GM21717 (cell line): ENCODE measurements around the gene AP4S1.

Experiments used
- ATAC-seq: cut with Tn5 transposase; IDR thresholded peaks from one replicate; pipeline ENCODE4 v1.9.1; 2021; ENCODE audit warnings: mild to moderate bottlenecking, moderate library complexity; ENCODE audit not compliant: unreplicated experiment

AP4S1 gene

DNA sequence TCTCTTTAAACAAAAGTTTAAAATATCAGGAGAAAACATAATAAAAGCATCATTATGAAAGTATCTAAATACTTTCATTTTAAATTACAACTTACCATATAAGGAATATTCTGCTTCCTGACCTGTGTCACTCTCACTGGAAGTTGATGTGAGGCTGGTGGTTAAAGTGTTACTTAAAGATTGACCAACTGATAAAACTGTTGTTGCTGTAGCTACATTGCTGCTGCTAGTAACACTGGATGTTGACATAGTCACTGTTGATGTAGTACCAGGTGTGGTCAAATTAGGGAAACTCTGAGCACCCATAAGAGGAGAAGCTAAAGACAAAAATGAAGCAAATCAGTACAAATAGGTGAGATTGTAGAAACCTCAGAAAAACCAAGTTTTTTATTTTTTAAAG, 102.2 kb downstream of the AP4S1 start:
- ATAC-seq, result no peak

DNA sequence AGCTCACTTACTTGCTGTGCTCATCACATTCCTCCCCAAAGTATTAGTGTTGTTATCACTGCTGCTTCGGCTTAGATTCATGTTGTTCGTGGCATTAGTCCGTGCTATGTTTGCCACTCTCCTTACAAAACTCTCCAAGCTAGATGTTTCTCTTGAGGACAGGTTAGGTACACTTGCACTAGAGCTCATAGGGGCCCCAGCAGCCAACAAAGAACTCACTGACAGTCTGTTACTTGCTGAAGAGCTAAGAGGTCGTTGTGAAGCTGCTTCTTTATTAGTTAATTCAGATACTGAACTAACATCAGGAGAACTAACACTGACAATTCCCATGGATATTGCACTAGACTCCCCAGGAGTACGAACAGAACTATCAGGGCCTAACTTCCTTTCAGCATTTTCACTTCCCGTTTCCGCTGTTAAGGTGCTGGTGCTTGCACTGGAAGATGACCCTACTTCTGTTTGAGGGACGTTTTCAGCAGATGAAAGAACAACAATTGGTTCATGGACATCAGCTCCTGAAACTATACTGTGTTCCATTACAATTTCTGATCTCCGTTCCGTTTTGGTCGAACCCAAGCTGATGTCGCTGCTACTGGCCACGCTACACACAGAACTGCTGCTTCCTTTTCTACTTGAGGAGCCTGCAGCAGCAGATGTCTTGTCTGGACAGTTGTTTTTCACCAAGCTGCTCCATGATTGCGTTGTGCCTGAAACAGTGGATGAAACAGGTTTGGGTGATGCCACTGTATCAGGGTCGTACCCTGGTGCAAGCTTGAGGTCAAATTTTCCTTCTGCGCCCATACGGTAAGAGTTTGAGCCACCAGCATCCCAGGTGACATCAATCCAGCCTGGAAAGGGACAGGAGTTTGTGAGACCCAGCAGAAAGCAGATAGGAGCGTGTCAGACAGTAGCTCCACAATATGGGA, 103.4 kb downstream of the AP4S1 start:
- ATAC-seq, result no peak

DNA sequence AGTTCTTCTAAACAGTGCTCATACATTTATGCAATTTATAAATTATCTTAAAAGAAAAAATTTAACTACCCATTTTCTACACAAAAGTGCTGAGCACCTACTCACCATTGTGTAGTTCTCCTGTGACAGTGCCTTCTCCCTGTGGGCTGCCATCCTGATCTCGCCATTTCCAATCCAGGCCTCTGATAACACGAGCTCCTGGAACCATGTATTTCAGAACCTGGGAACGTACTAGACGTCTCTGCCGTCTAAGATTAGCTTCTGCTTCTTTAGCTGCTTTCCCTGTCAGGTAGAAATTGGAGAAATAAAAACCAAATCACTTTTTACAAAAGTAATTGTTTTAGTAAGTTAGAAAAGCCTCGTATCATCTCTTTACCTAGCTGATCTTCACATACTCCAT, 107.7 kb downstream of the AP4S1 start:
- ATAC-seq, result no peak

DNA sequence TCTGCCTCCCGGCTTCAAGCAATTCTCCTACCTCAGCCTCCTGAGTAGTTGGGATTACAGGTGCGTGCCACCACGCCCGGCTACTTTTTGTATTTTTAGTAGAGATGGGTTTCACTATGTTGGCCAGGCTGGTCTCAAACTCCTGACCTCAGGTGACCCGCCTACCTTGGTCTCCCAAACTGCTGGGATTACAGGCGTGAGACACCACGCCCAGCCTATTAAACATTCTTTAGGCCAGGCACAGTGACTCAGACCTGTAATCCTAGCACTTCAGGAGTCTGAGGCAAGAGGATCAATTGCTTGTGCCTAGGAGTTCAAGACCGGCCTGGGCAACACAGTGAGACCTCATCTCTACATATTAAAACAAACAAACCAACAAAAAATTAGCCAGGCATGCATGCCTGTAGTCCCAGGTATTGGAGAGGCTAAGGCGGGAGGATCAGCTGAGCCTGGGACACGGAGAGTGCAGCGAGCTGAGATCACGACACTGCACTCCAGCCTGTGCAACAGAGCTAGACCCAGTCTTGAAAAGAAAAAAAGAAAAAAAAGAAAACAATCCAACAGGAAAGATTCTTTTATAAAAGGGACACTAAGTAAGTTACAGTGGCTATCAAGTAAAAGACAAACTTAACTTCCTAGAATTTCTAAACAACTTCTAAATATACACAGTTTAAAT, 111.9 kb downstream of the AP4S1 start:
- no peak for ATAC-seq

DNA sequence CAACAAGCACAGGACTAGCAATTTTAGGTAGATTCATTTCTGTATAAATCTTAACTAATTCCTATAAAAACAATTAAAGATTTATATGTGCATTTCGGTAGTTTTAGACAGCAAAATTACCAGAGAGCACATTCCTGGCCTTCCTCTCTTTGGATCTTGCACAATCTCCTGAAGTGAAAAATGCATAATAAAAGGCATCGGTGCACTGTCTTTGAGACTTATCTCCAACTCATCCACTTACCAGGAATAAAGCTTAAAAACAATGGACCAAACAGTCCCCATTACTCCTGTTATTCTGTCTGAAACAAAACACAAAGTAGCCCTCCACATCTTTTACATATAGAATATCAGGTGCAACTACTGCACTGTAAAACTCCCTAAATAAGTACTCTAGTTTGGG, 112.9 kb downstream of the AP4S1 start:
- no peak for ATAC-seq

DNA sequence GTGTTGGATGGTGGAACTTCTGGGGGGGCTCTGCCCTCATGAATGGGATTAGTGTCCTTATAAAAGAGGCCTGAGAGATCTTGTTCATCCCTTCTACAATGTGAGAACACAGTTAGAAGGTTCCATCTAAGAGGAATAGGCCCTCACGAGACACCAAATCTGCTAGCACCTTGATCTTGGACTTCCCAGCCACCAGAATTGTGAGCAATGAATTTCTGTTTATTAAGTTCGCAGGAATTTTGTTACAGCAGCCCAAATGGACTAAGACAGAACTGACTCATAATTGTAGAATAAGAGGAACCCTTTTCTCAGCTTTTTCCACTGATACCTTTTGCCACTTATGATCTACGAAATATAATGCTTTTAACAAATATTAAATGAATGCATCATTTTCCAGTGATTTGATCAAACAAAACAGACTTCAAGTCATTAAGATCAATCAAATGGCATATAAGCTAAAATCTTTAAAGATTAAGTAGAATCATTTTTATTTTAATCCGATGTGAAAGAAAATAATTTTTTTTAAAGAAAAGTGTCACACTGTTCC, 113.9 kb downstream of the AP4S1 start:
- no peak for ATAC-seq

DNA sequence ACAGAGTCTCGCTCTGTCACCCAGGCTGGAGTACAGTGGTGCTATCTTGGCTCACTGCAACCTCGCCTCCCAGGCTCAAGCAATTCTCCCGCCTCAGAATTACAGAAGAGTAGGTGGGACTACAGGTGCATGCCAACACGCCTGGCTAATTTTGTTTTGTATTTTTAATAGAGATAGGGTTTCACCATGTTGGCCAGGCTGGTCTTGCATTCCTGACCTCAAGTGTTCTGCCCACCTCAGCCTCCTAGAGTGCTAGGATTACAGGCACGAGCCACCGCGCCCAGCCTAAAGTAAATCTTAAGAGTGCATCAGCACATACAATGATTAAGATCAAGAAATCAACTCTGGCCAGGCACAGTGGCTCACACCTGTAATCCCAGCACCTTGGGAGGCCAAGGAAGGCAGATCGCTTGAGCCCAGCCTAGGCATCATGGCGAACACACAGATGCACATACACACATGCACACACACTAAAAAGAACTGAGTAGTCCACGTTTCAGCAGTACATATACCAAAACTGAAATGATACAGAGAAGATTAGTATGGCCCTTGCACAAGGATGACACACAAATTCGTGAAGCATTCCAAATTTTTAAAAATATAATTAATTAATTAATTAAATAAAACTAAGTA, 117.1 kb downstream of the AP4S1 start:
- ATAC-seq, result no peak
